SU-DHL-6 (cell line): ENCODE results near the gene COIL.

ENCODE experiments used
- H2AFZ ChIP-seq: fragments of 200-600 bp; sonication (generic); 2 replicates; pipeline ENCODE4 v1.6.1; 2014; ENCODE audit warnings: low read depth, mild to moderate bottlenecking, moderate library complexity, mixed read lengths, antibody characterized with exemption, low read length; ENCODE audit not compliant: severe bottlenecking
- H3F3A ChIP-seq: fragments of 200-600 bp; shearing (Covaris generic); 2 replicates; pipeline ENCODE4 v1.6.0; 2016; ENCODE audit warnings: antibody characterized with exemption, mild to moderate bottlenecking; ENCODE audit not compliant: insufficient read depth
- H3K27ac ChIP-seq: fragments of 200-600 bp; sonication (generic); 2 replicates; pipeline ENCODE4 v1.5.1; 2016; ENCODE audit warnings: low read depth, mild to moderate bottlenecking, low read length, moderate library complexity, mixed read lengths
- H3K27me3 ChIP-seq: fragments of 200-600 bp; sonication (generic), shearing (Covaris generic); 2 replicates; pipeline ENCODE4 v1.6.0; 2014; ENCODE audit warnings: mild to moderate bottlenecking, low read length
- H3K36me3 ChIP-seq: fragments of 200-600 bp; sonication (generic); 2 replicates; pipeline ENCODE4 v1.6.1; 2014; ENCODE audit warnings: mild to moderate bottlenecking, low read length, mixed read lengths
- H3K4me2 ChIP-seq: fragments of 300-600, 200-600 bp; shearing (Covaris generic), sonication (generic); 2 replicates; pipeline ENCODE4 v1.6.0; 2014; ENCODE audit warnings: low read length, low read depth, mild to moderate bottlenecking; ENCODE audit not compliant: poor library complexity, severe bottlenecking
- H3K4me3 ChIP-seq: fragments of 200-600 bp; sonication (generic); 2 replicates; pipeline ENCODE4 v1.5.1; 2014; ENCODE audit warnings: antibody characterized with exemption, low read length, mild to moderate bottlenecking, mixed read lengths; ENCODE audit not compliant: insufficient read depth, poor library complexity, severe bottlenecking
- H3K79me2 ChIP-seq: fragments of 200-600 bp; sonication (generic); 2 replicates; pipeline ENCODE4 v1.6.1; 2014; ENCODE audit warnings: mild to moderate bottlenecking, low read length, moderate library complexity; ENCODE audit not compliant: insufficient read depth
- H3K9ac ChIP-seq: fragments of 200-600 bp; sonication (generic); 2 replicates; pipeline ENCODE4 v1.7.0; 2014; ENCODE audit warnings: mild to moderate bottlenecking, low read length
- H3K9me2 ChIP-seq: fragments of 200-600 bp; sonication (generic); replicated peaks from 2 replicates; pipeline ENCODE4 v1.6.1; 2014; ENCODE audit warnings: low read length; ENCODE audit not compliant: insufficient read depth
- H3K9me3 ChIP-seq: fragments of 200-600 bp; sonication (generic); 2 replicates; pipeline ENCODE4 v1.6.1; 2014; ENCODE audit warnings: low read length, mixed read lengths; ENCODE audit not compliant: insufficient read depth
- H4K20me1 ChIP-seq: fragments of 200-600 bp; sonication (generic); 2 replicates; pipeline ENCODE4 v1.6.1; 2014; ENCODE audit warnings: low read depth, mild to moderate bottlenecking, antibody characterized with exemption, low read length, moderate library complexity, mixed read lengths
- CTCF ChIP-seq: fragments of 200-600 bp; sonication (generic); IDR thresholded peaks from one replicate; pipeline ENCODE4 v1.5.1; 2017; ENCODE audit warnings: antibody characterized with exemption, mild to moderate bottlenecking, low read length, moderate library complexity; ENCODE audit not compliant: insufficient read depth, poor library complexity, severe bottlenecking
- EZH2phosphoT487 ChIP-seq: fragments of 200-600 bp; sonication (generic), shearing (Covaris generic); conservative IDR thresholded peaks from 2 replicates; pipeline ENCODE4 v1.6.1; 2018; ENCODE audit warnings: mild to moderate bottlenecking, antibody characterized with exemption, low read length, moderate library complexity, mixed read lengths

Gene COIL

GRCh38 chr17:56935461-56935860 lies 25.4 kb downstream of the COIL start:
- Histone ChIP-seq H4K20me1 (no peaks in the 10 kb centered on the region), H3K27me3 (no peaks in the 10 kb centered on the region), H3K9me2 (no peaks in the 10 kb centered on the region), H2AFZ (no peak overlapping the region), H3F3A (no peaks in the 10 kb centered on the region), H3K9ac (no peak overlapping the region), H3K4me2 (no peak overlapping the region), H3K36me3 (peaks cover 3% of the 10 kb centered on the region), H3K9me3 (peaks cover 8% of the 10 kb centered on the region; the same call in 1 of the 2 replicates), H3K27ac (no peak overlapping the region), H3K4me3 (no peak overlapping the region), H3K79me2 (no peaks in the 10 kb centered on the region)
- TF ChIP-seq CTCF (no peak), EZH2phosphoT487 (no peak)

GRCh38 chr17:56934280-56934679 lies 26.6 kb downstream of the COIL start:
- no peaks in the 10 kb centered on the region for H4K20me1 ChIP-seq
- no peaks in the 10 kb centered on the region for H3K27me3 ChIP-seq
- no peak overlapping the region for H3K4me3 ChIP-seq
- H3K4me2 ChIP-seq: no peak overlapping the region
- no peak overlapping the region for H2AFZ ChIP-seq
- no peaks in the 10 kb centered on the region for H3F3A ChIP-seq
- peaks cover 16% of the 10 kb centered on the region; the same call in 1 of the 2 replicates for H3K9me3 ChIP-seq
- H3K79me2 ChIP-seq: no peaks in the 10 kb centered on the region
- no peaks in the 10 kb centered on the region for H3K9me2 ChIP-seq
- TF ChIP-seq EZH2phosphoT487 (no peak), CTCF (no peak)
- peaks cover 8% of the 10 kb centered on the region for H3K36me3 ChIP-seq
- H3K9ac ChIP-seq: no peak overlapping the region
- no peak overlapping the region for H3K27ac ChIP-seq

- Histone ChIP-seq H3K9me2 (no peaks in the 10 kb centered on the region), H2AFZ (no peak overlapping the region), H3K27me3 (no peaks in the 10 kb centered on the region), H3K9ac (no peak overlapping the region), H3K36me3 (peaks cover 8% of the 10 kb centered on the region), H3F3A (no peaks in the 10 kb centered on the region), H3K27ac (no peak overlapping the region), H3K4me2 (no peak overlapping the region), H3K9me3 (peaks cover 17% of the 10 kb centered on the region; the same call in 1 of the 2 replicates), H3K4me3 (no peak overlapping the region), H3K79me2 (no peaks in the 10 kb centered on the region), H4K20me1 (no peaks in the 10 kb centered on the region)
- TF ChIP-seq CTCF (no peak), EZH2phosphoT487 (no peak)
Measured at GRCh38 chr17:56933868-56934267, 27.0 kb downstream of the COIL start.
